ENCODE results near the gene A3GALT2.

A3GALT2 gene

GRCh38 chr1:33343539-33343938, 22.6 kb upstream of the A3GALT2 start:
- H3K27me3 ChIP-seq (ENCODE audit: control insufficient read depth in 2 of 2, insufficient read depth in 2 of 2, low read length in 2 of 2), result no peaks in the 10 kb centered on the region
- H3K4me3 ChIP-seq (ENCODE audit: low read length in 2 of 2), result no peak overlapping the region
- no peaks in the 10 kb centered on the region for H3K9me3 ChIP-seq (ENCODE audit: control insufficient read depth in 2 of 2, low read length in 2 of 2)
- H3K9ac ChIP-seq (ENCODE audit: low read depth in 1 of 2, low read length in 2 of 2), result no peak overlapping the region
- H3K36me3 ChIP-seq (ENCODE audit: control insufficient read depth in 2 of 2, insufficient read depth in 2 of 2, low read length in 2 of 2), result peaks cover 0 to 3% of the 10 kb centered on the region in 2 donors
- H3K27ac ChIP-seq (ENCODE audit: low read depth in 2 of 2, low read length in 2 of 2), result peak overlapping the region in 1 of 2 donors; percentile 18
- peaks cover 60 to 69% of the 10 kb centered on the region in 2 donors for H3K4me1 ChIP-seq (ENCODE audit: control insufficient read depth in 2 of 2, insufficient read depth in 2 of 2, low read length in 2 of 2)

GRCh38 chr1:33342041-33342723, 21.3 kb upstream of the A3GALT2 start:
- Histone ChIP-seq H3K27ac (ENCODE audit: low read depth in 2 of 2, low read length in 2 of 2) (peak overlapping the region; percentile 52 to 55), H3K4me1 (ENCODE audit: control insufficient read depth in 2 of 2, insufficient read depth in 2 of 2, low read length in 2 of 2) (peaks cover 52 to 62% of the 10 kb centered on the region in 2 donors), H3K4me3 (ENCODE audit: low read length in 2 of 2) (peak overlapping the region in 1 of 2 donors; percentile 19), H3K9ac (ENCODE audit: low read depth in 1 of 2, low read length in 2 of 2) (peak overlapping the region in 1 of 2 donors; percentile 44), H3K27me3 (ENCODE audit: control insufficient read depth in 2 of 2, insufficient read depth in 2 of 2, low read length in 2 of 2) (no peaks in the 10 kb centered on the region), H3K36me3 (ENCODE audit: control insufficient read depth in 2 of 2, insufficient read depth in 2 of 2, low read length in 2 of 2) (peaks cover 0 to 3% of the 10 kb centered on the region in 2 donors), H3K9me3 (ENCODE audit: control insufficient read depth in 2 of 2, low read length in 2 of 2) (no peaks in the 10 kb centered on the region)

GRCh38 chr1:33341190-33341589, 20.3 kb upstream of the A3GALT2 start:
- Histone ChIP-seq H3K27ac (ENCODE audit: low read depth in 2 of 2, low read length in 2 of 2) (peak overlapping the region in 1 of 2 donors; percentile 55), H3K4me1 (ENCODE audit: control insufficient read depth in 2 of 2, insufficient read depth in 2 of 2, low read length in 2 of 2) (peaks cover 42 to 52% of the 10 kb centered on the region in 2 donors), H3K4me3 (ENCODE audit: low read length in 2 of 2) (no peak overlapping the region), H3K36me3 (ENCODE audit: control insufficient read depth in 2 of 2, insufficient read depth in 2 of 2, low read length in 2 of 2) (peaks cover 0 to 3% of the 10 kb centered on the region in 2 donors), H3K27me3 (ENCODE audit: control insufficient read depth in 2 of 2, insufficient read depth in 2 of 2, low read length in 2 of 2) (no peaks in the 10 kb centered on the region), H3K9ac (ENCODE audit: low read depth in 1 of 2, low read length in 2 of 2) (no peak overlapping the region), H3K9me3 (ENCODE audit: control insufficient read depth in 2 of 2, low read length in 2 of 2) (no peaks in the 10 kb centered on the region)

- no peak overlapping the region for H3K4me3 ChIP-seq (ENCODE audit: low read length in 2 of 2)
- H3K4me1 ChIP-seq (ENCODE audit: control insufficient read depth in 2 of 2, insufficient read depth in 2 of 2, low read length in 2 of 2), result peaks cover 43 to 52% of the 10 kb centered on the region in 2 donors
- H3K9ac ChIP-seq (ENCODE audit: low read depth in 1 of 2, low read length in 2 of 2), result peak overlapping the region in 1 of 2 donors; percentile 36
- H3K27ac ChIP-seq (ENCODE audit: low read depth in 2 of 2, low read length in 2 of 2), result peak overlapping the region; percentile 25 to 67
- H3K36me3 ChIP-seq (ENCODE audit: control insufficient read depth in 2 of 2, insufficient read depth in 2 of 2, low read length in 2 of 2), result peaks cover 3 to 6% of the 10 kb centered on the region in 2 donors
- H3K27me3 ChIP-seq (ENCODE audit: control insufficient read depth in 2 of 2, insufficient read depth in 2 of 2, low read length in 2 of 2), result no peaks in the 10 kb centered on the region
- H3K9me3 ChIP-seq (ENCODE audit: control insufficient read depth in 2 of 2, low read length in 2 of 2), result no peaks in the 10 kb centered on the region
These were observed 18.5 kb upstream of the A3GALT2 start for GRCh38 chr1:33339413-33339812.

- H3K4me1 ChIP-seq (ENCODE audit: control insufficient read depth in 2 of 2, insufficient read depth in 2 of 2, low read length in 2 of 2), result peaks cover 48 to 57% of the 10 kb centered on the region in 2 donors
- H3K4me3 ChIP-seq (ENCODE audit: low read length in 2 of 2), result no peak overlapping the region
- H3K27me3 ChIP-seq (ENCODE audit: control insufficient read depth in 2 of 2, insufficient read depth in 2 of 2, low read length in 2 of 2), result no peaks in the 10 kb centered on the region
- H3K9ac ChIP-seq (ENCODE audit: low read depth in 1 of 2, low read length in 2 of 2), result peak overlapping the region in 1 of 2 donors; percentile 36
- H3K36me3 ChIP-seq (ENCODE audit: control insufficient read depth in 2 of 2, insufficient read depth in 2 of 2, low read length in 2 of 2), result peaks cover 8 to 9% of the 10 kb centered on the region in 2 donors
- H3K27ac ChIP-seq (ENCODE audit: low read depth in 2 of 2, low read length in 2 of 2), result peak overlapping the region; percentile 25 to 67
- H3K9me3 ChIP-seq (ENCODE audit: control insufficient read depth in 2 of 2, low read length in 2 of 2), result no peaks in the 10 kb centered on the region
These were observed 17.7 kb upstream of the A3GALT2 start for GRCh38 chr1:33338440-33339211.

- Histone ChIP-seq H3K4me1 (ENCODE audit: control insufficient read depth in 2 of 2, insufficient read depth in 2 of 2, low read length in 2 of 2) (peaks cover 48 to 56% of the 10 kb centered on the region in 2 donors), H3K9me3 (ENCODE audit: control insufficient read depth in 2 of 2, low read length in 2 of 2) (no peaks in the 10 kb centered on the region), H3K36me3 (ENCODE audit: control insufficient read depth in 2 of 2, insufficient read depth in 2 of 2, low read length in 2 of 2) (peaks cover 12 to 13% of the 10 kb centered on the region in 2 donors), H3K27ac (ENCODE audit: low read depth in 2 of 2, low read length in 2 of 2) (peak overlapping the region; percentile 24 to 25), H3K4me3 (ENCODE audit: low read length in 2 of 2) (no peak overlapping the region), H3K27me3 (ENCODE audit: control insufficient read depth in 2 of 2, insufficient read depth in 2 of 2, low read length in 2 of 2) (no peaks in the 10 kb centered on the region), H3K9ac (ENCODE audit: low read depth in 1 of 2, low read length in 2 of 2) (no peak overlapping the region)
These were observed 17.1 kb upstream of the A3GALT2 start for GRCh38 chr1:33338048-33338439.

GRCh38 chr1:33337441-33337840, 16.5 kb upstream of the A3GALT2 start:
- H3K27ac ChIP-seq (ENCODE audit: low read depth in 2 of 2, low read length in 2 of 2), result no peak overlapping the region
- H3K9ac ChIP-seq (ENCODE audit: low read depth in 1 of 2, low read length in 2 of 2), result no peak overlapping the region
- H3K4me3 ChIP-seq (ENCODE audit: low read length in 2 of 2), result no peak overlapping the region
- no peaks in the 10 kb centered on the region for H3K27me3 ChIP-seq (ENCODE audit: control insufficient read depth in 2 of 2, insufficient read depth in 2 of 2, low read length in 2 of 2)
- H3K9me3 ChIP-seq (ENCODE audit: control insufficient read depth in 2 of 2, low read length in 2 of 2), result no peaks in the 10 kb centered on the region
- H3K4me1 ChIP-seq (ENCODE audit: control insufficient read depth in 2 of 2, insufficient read depth in 2 of 2, low read length in 2 of 2), result peaks cover 42 to 50% of the 10 kb centered on the region in 2 donors
- H3K36me3 ChIP-seq (ENCODE audit: control insufficient read depth in 2 of 2, insufficient read depth in 2 of 2, low read length in 2 of 2), result peaks cover 18 to 19% of the 10 kb centered on the region in 2 donors

GRCh38 chr1:33336580-33336979, 15.7 kb upstream of the A3GALT2 start:
- Histone ChIP-seq H3K9me3 (ENCODE audit: control insufficient read depth in 2 of 2, low read length in 2 of 2) (no peaks in the 10 kb centered on the region), H3K36me3 (ENCODE audit: control insufficient read depth in 2 of 2, insufficient read depth in 2 of 2, low read length in 2 of 2) (peaks cover 26 to 27% of the 10 kb centered on the region in 2 donors), H3K4me1 (ENCODE audit: control insufficient read depth in 2 of 2, insufficient read depth in 2 of 2, low read length in 2 of 2) (peaks cover 33 to 42% of the 10 kb centered on the region in 2 donors), H3K27ac (ENCODE audit: low read depth in 2 of 2, low read length in 2 of 2) (no peak overlapping the region), H3K27me3 (ENCODE audit: control insufficient read depth in 2 of 2, insufficient read depth in 2 of 2, low read length in 2 of 2) (no peaks in the 10 kb centered on the region), H3K4me3 (ENCODE audit: low read length in 2 of 2) (no peak overlapping the region), H3K9ac (ENCODE audit: low read depth in 1 of 2, low read length in 2 of 2) (no peak overlapping the region)

- H3K9ac ChIP-seq (ENCODE audit: low read depth in 1 of 2, low read length in 2 of 2), result no peak overlapping the region
- H3K27ac ChIP-seq (ENCODE audit: low read depth in 2 of 2, low read length in 2 of 2), result peak overlapping the region in 1 of 2 donors; percentile 2
- H3K4me3 ChIP-seq (ENCODE audit: low read length in 2 of 2), result no peak overlapping the region
- no peaks in the 10 kb centered on the region for H3K9me3 ChIP-seq (ENCODE audit: control insufficient read depth in 2 of 2, low read length in 2 of 2)
- peaks cover 39 to 42% of the 10 kb centered on the region in 2 donors for H3K36me3 ChIP-seq (ENCODE audit: control insufficient read depth in 2 of 2, insufficient read depth in 2 of 2, low read length in 2 of 2)
- H3K27me3 ChIP-seq (ENCODE audit: control insufficient read depth in 2 of 2, insufficient read depth in 2 of 2, low read length in 2 of 2), result no peaks in the 10 kb centered on the region
- H3K4me1 ChIP-seq (ENCODE audit: control insufficient read depth in 2 of 2, insufficient read depth in 2 of 2, low read length in 2 of 2), result peaks cover 20 to 28% of the 10 kb centered on the region in 2 donors
These were observed 14.1 kb upstream of the A3GALT2 start for GRCh38 chr1:33335020-33335419.

- H3K27ac ChIP-seq (ENCODE audit: low read depth in 2 of 2, low read length in 2 of 2), result peak overlapping the region; percentile 2 to 12
- no peak overlapping the region for H3K9ac ChIP-seq (ENCODE audit: low read depth in 1 of 2, low read length in 2 of 2)
- peaks cover 48 to 51% of the 10 kb centered on the region in 2 donors for H3K36me3 ChIP-seq (ENCODE audit: control insufficient read depth in 2 of 2, insufficient read depth in 2 of 2, low read length in 2 of 2)
- no peaks in the 10 kb centered on the region for H3K9me3 ChIP-seq (ENCODE audit: control insufficient read depth in 2 of 2, low read length in 2 of 2)
- no peaks in the 10 kb centered on the region for H3K27me3 ChIP-seq (ENCODE audit: control insufficient read depth in 2 of 2, insufficient read depth in 2 of 2, low read length in 2 of 2)
- no peak overlapping the region for H3K4me3 ChIP-seq (ENCODE audit: low read length in 2 of 2)
- H3K4me1 ChIP-seq (ENCODE audit: control insufficient read depth in 2 of 2, insufficient read depth in 2 of 2, low read length in 2 of 2), result peaks cover 17 to 18% of the 10 kb centered on the region in 2 donors
These were observed 13.2 kb upstream of the A3GALT2 start for GRCh38 chr1:33334081-33334552.
